Measurements from ENCODE around the gene AP3B1.

AP3B1 gene

DNA sequence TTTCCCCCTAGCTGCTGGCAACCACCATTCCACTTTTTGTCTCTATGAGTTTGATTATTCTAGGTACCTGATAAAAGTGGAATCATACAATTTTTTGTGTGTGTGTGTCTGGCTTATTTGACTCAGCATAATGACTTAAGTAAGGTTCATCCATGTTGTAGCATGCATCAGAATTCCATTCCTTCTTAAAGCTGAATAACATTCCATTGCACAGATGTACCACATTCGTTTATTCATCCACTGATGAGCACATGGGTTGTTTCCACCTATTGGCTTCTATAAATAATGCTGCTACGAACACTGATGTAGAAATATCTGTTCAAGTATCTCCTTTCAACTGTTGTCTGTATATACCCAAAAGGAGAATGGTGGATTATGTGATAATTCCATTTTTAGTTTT is 33.7 kb downstream of the AP3B1 start:
- Histone ChIP-seq H3K4me2 (ENCODE audit: low read length) (no peak overlapping the region), H3K79me2 (no peaks in the 10 kb centered on the region), H3K9ac (no peak overlapping the region), H3K4me3 (ENCODE audit: low read depth, low read length) (no peak overlapping the region), H3K4me1 (no peaks in the 10 kb centered on the region), H3K27ac (no peak overlapping the region), H3K9me3 (ENCODE audit: control insufficient read depth, low read length) (no peaks in the 10 kb centered on the region), H3K27me3 (ENCODE audit: control insufficient read depth, insufficient read depth, low read length) (no peaks in the 10 kb centered on the region), H2AFZ (no peak overlapping the region), H3K36me3 (ENCODE audit: control insufficient read depth, insufficient read depth, low read length) (no peaks in the 10 kb centered on the region)
- TF ChIP-seq, protein P1, sequence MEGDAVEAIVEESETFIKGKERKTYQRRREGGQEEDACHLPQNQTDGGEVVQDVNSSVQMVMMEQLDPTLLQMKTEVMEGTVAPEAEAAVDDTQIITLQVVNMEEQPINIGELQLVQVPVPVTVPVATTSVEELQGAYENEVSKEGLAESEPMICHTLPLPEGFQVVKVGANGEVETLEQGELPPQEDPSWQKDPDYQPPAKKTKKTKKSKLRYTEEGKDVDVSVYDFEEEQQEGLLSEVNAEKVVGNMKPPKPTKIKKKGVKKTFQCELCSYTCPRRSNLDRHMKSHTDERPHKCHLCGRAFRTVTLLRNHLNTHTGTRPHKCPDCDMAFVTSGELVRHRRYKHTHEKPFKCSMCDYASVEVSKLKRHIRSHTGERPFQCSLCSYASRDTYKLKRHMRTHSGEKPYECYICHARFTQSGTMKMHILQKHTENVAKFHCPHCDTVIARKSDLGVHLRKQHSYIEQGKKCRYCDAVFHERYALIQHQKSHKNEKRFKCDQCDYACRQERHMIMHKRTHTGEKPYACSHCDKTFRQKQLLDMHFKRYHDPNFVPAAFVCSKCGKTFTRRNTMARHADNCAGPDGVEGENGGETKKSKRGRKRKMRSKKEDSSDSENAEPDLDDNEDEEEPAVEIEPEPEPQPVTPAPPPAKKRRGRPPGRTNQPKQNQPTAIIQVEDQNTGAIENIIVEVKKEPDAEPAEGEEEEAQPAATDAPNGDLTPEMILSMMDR (IDR thresholded peaks at IDR 0.05) = no peak

DNA sequence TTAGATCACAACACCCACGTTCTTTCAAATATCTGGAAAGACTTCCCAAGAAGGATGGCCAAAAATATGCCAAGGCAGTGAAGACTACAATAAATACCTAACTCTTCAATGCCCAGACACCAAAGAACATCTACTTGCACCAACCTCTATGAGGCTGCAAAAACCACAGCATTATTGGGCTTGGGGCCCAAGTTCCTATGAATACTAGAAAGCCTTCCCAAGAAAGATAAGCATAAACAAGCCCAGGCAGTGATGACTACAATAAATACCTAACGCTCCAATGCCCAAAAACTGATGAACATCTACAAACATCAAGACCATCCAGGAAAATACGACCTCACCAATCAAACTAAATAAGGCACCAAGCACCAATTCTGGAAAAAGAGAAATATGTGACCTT is 41.3 kb downstream of the AP3B1 start:
- no peaks in the 10 kb centered on the region for H3K4me1 ChIP-seq
- no peaks in the 10 kb centered on the region for H3K27me3 ChIP-seq (ENCODE audit: control insufficient read depth, insufficient read depth, low read length)
- peaks cover 7% of the 10 kb centered on the region for H3K79me2 ChIP-seq
- no peak overlapping the region for H3K27ac ChIP-seq
- H3K9me3 ChIP-seq (ENCODE audit: control insufficient read depth, low read length) = no peaks in the 10 kb centered on the region
- H3K36me3 ChIP-seq (ENCODE audit: control insufficient read depth, insufficient read depth, low read length) = no peaks in the 10 kb centered on the region
- no peak overlapping the region for H3K9ac ChIP-seq
- no peak overlapping the region for H2AFZ ChIP-seq
- no peak overlapping the region for H3K4me3 ChIP-seq (ENCODE audit: low read depth, low read length)
- H3K4me2 ChIP-seq (ENCODE audit: low read length) = no peak overlapping the region
- TF ChIP-seq, protein P1 (IDR thresholded peaks at IDR 0.05) = no peak

DNA sequence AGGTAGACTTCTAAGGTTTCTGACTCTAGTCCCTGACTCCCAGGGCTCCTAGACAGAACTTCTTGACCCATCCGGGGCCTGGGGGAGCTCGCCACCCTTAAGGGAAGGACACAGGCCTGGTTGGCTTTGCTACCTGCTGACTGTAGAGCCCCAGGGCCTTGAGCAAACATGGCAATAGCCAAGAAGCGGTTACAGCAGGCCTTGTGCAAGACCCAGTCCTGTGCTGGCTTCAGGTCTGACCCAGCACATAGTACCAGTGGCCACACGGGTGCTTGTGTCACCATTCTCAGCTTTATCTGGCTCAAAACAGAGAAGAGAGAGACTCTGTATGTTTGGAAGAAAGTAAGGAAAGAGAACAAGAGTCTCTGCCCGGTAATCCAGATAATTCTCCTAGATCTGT is 41.8 kb downstream of the AP3B1 start:
- Histone ChIP-seq H3K9me3 (ENCODE audit: control insufficient read depth, low read length) (no peaks in the 10 kb centered on the region), H3K4me3 (ENCODE audit: low read depth, low read length) (no peak overlapping the region), H3K4me2 (ENCODE audit: low read length) (no peak overlapping the region), H2AFZ (no peak overlapping the region), H3K36me3 (ENCODE audit: control insufficient read depth, insufficient read depth, low read length) (no peaks in the 10 kb centered on the region), H3K27ac (no peak overlapping the region), H3K9ac (no peak overlapping the region), H3K27me3 (ENCODE audit: control insufficient read depth, insufficient read depth, low read length) (no peaks in the 10 kb centered on the region), H3K79me2 (peaks cover 7% of the 10 kb centered on the region), H3K4me1 (no peaks in the 10 kb centered on the region)
- TF ChIP-seq, protein P1 (IDR thresholded peaks at IDR 0.05) = no peak

DNA sequence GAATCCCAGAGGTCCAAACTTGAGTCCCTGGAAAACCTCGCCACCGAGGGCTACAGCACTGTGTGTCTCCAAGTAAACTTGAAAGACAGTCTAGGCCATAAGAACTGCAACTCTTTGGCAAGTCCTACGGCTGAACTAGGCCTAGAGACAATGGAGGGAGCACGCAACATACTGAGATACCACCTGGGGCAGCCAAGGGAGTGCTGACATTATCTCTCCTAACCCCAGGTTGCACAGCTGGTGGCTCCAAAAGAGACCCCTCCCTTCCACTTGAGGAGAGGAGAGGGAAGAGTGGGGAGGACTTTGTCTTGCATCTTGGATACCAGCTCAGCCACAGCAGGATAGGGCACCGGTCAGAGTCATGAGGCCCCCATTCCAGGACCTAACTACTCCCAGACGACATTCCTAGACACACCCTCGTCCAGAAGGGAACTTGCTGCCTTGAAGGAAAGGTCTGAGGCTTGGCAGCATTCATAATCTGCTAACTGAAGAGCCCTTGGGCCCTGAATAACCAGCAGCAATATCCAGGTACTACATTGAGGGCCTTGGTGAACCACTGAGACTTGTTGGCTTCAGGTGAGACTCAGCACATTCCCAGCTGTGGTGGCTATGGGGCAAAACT is 42.7 kb downstream of the AP3B1 start:
- peaks cover 7% of the 10 kb centered on the region for H3K79me2 ChIP-seq
- TF ChIP-seq, protein P1 (IDR thresholded peaks at IDR 0.05) = no peak
- H3K4me3 ChIP-seq (ENCODE audit: low read depth, low read length) = no peak overlapping the region
- no peaks in the 10 kb centered on the region for H3K9me3 ChIP-seq (ENCODE audit: control insufficient read depth, low read length)
- no peak overlapping the region for H3K9ac ChIP-seq
- no peaks in the 10 kb centered on the region for H3K4me1 ChIP-seq
- H3K27me3 ChIP-seq (ENCODE audit: control insufficient read depth, insufficient read depth, low read length) = no peaks in the 10 kb centered on the region
- H3K27ac ChIP-seq = no peak overlapping the region
- no peaks in the 10 kb centered on the region for H3K36me3 ChIP-seq (ENCODE audit: control insufficient read depth, insufficient read depth, low read length)
- H2AFZ ChIP-seq = no peak overlapping the region
- no peak overlapping the region for H3K4me2 ChIP-seq (ENCODE audit: low read length)

DNA sequence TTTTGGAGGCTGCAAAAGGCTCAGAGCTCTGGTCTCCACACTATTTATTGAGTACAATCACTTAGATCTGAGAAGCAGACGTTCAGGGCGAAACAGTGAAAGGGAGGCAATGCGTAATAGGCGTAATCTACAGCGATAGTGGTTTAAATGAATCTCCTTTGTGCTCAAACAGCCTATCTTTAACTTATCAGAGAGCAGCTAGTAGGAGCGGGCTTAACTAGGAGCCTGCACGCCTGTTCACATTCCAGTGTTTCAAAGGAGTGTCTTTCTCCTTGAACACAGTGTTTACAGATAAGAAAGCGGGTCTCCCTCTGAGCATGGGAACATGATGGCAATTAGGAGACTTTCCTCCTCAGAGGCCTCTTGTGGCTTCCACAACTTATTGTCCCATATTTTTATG is 49.4 kb downstream of the AP3B1 start:
- no peaks in the 10 kb centered on the region for H3K4me1 ChIP-seq
- H3K27ac ChIP-seq = no peak overlapping the region

More for the DNA sequence above, 49.4 kb downstream of the AP3B1 start:
- H3K4me3 ChIP-seq (ENCODE audit: low read depth, low read length) = no peak overlapping the region
- H3K79me2 ChIP-seq = peaks cover 2% of the 10 kb centered on the region
- H3K36me3 ChIP-seq (ENCODE audit: control insufficient read depth, insufficient read depth, low read length) = no peaks in the 10 kb centered on the region
- no peak overlapping the region for H3K4me2 ChIP-seq (ENCODE audit: low read length)
- TF ChIP-seq, protein P1 (IDR thresholded peaks at IDR 0.05) = no peak
- H3K9me3 ChIP-seq (ENCODE audit: control insufficient read depth, low read length) = no peaks in the 10 kb centered on the region
- no peaks in the 10 kb centered on the region for H3K27me3 ChIP-seq (ENCODE audit: control insufficient read depth, insufficient read depth, low read length)
- H2AFZ ChIP-seq = no peak overlapping the region
- H3K9ac ChIP-seq = no peak overlapping the region

Data from parathyroid adenoma (tissue), 2 donors.